ENCODE measurements around the gene ICAM4.
"Not testable (repeated sequence)": the region's sequence is repeated elsewhere in the genome, so short reads cannot be mapped to it uniquely, and the experiment has no call there.

The ICAM4 gene

DNA sequence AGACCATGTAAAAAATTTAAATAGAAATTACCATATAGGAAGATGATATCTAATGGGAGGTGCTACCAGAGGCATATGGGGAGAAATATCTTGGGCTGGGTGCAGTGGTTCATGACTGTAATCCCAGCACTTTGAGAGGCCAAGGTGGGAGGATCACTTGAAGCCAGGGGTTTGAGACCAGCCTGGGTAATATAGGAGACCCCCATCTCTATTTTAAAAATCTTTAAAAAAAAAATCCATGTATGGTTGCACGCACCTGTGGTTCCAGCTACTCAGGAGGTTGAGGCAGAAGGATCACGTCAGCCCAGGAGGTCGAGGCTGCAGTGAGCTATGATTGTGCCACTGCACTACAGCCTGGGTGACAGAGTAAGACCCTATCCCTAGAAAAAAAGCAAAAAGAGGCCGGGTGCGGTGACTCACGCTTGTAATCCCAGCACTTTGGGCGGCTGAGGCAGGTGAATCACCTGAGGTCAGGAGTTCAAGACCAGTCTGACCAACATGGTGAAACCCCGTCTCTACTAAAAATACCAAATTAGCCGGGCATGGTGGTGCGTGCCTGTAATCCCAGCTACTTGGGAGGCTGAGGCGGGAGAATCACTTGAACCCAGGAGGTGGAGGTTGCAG, 44.8 kb upstream of the ICAM4 start:
- not testable (repeated sequence) for H3K27ac ChIP-seq (ENCODE audit: low read length, poor library complexity, severe bottlenecking); H3K9me3 ChIP-seq (ENCODE audit: control insufficient read depth, low read length); H3K4me1 ChIP-seq (ENCODE audit: control insufficient read depth, insufficient read depth, low read depth, low read length); H3K14ac ChIP-seq (ENCODE audit: low read length in 2 of 2); H2BK5ac ChIP-seq (ENCODE audit: low read depth, low read length, poor library complexity, severe bottlenecking); H2BK120ac ChIP-seq (ENCODE audit: low read depth, low read length); H4K91ac ChIP-seq (ENCODE audit: low read length); H2AFZ ChIP-seq (ENCODE audit: low read depth, low read length); H2BK15ac ChIP-seq (ENCODE audit: low read depth, poor library complexity, severe bottlenecking); H4K8ac ChIP-seq (ENCODE audit: low read length); H3K36me3 ChIP-seq (ENCODE audit: control insufficient read depth in 1 of 2, insufficient read depth in 2 of 2, low read depth in 1 of 2, low read length in 2 of 2); H3K4me2 ChIP-seq (ENCODE audit: low read length, poor library complexity, severe bottlenecking); H3K79me1 ChIP-seq (replicated peaks; ENCODE audit: low read length, poor library complexity, severe bottlenecking); H3K4me3 ChIP-seq (ENCODE audit: insufficient read depth in 1 of 2, low read depth in 1 of 2, low read length in 2 of 2); H3K23ac ChIP-seq (ENCODE audit: low read length in 2 of 2); DNase-seq; H3K18ac ChIP-seq (ENCODE audit: low read depth in 1 of 2, low read length in 2 of 2); H3K4ac ChIP-seq (ENCODE audit: low read depth in 1 of 2, low read length in 2 of 2); H3K9ac ChIP-seq (ENCODE audit: low read length); H2AK5ac ChIP-seq (ENCODE audit: low read length, severe bottlenecking); H2BK12ac ChIP-seq (ENCODE audit: low read length in 2 of 2); H3K27me3 ChIP-seq (ENCODE audit: control insufficient read depth in 1 of 2, insufficient read depth in 1 of 2, low read length in 2 of 2)
- 96% methylated on average over 10 of the region's 11 CpGs for WGBS

DNA sequence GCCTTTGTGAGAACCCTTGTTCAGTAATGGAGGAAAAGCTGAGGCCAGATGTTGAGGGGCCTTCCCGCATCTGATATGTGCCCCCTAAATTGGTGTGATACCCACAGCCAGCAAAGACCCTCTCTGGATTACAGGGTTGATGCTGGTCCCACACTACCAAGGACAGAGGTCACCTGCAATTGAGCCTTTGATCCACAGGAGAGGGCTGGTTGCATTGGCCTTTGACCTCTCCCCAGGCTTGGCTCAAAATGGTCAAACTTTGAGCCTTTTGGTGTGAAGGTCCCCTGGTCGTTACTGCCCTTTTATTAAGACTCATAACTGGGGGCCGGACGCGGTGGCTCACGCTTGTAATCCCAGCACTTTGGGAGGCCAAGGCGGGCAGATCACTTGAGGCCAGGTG, 43.1 kb upstream of the ICAM4 start:
- Histone ChIP-seq H3K4me2 (ENCODE audit: low read length, poor library complexity, severe bottlenecking) (no peak overlapping the region), H4K8ac (ENCODE audit: low read length) (no peak overlapping the region), H3K9ac (ENCODE audit: low read length) (no peak overlapping the region), H3K36me3 (ENCODE audit: control insufficient read depth in 1 of 2, insufficient read depth in 2 of 2, low read depth in 1 of 2, low read length in 2 of 2) (no peaks in the 10 kb centered on the region), H3K4me1 (ENCODE audit: control insufficient read depth, insufficient read depth, low read depth, low read length) (peaks cover 5% of the 10 kb centered on the region), H3K18ac (ENCODE audit: low read depth in 1 of 2, low read length in 2 of 2) (no peak overlapping the region), H2AFZ (ENCODE audit: low read depth, low read length) (no peak overlapping the region), H2BK12ac (ENCODE audit: low read length in 2 of 2) (no peak overlapping the region), H2AK5ac (ENCODE audit: low read length, severe bottlenecking) (no peak overlapping the region), H3K27ac (ENCODE audit: low read length, poor library complexity, severe bottlenecking) (no peak overlapping the region), H3K4ac (ENCODE audit: low read depth in 1 of 2, low read length in 2 of 2) (no peak overlapping the region), H3K23ac (ENCODE audit: low read length in 2 of 2) (no peak overlapping the region), H3K4me3 (ENCODE audit: insufficient read depth in 1 of 2, low read depth in 1 of 2, low read length in 2 of 2) (no peak overlapping the region), H3K79me1 (replicated peaks; ENCODE audit: low read length, poor library complexity, severe bottlenecking) (no peaks in the 10 kb centered on the region), H3K14ac (ENCODE audit: low read length in 2 of 2) (no peak overlapping the region), H2BK15ac (ENCODE audit: low read depth, poor library complexity, severe bottlenecking) (no peak overlapping the region), H3K9me3 (ENCODE audit: control insufficient read depth, low read length) (no peaks in the 10 kb centered on the region), H2BK120ac (ENCODE audit: low read depth, low read length) (no peak overlapping the region), H3K27me3 (ENCODE audit: control insufficient read depth in 1 of 2, insufficient read depth in 1 of 2, low read length in 2 of 2) (no peaks in the 10 kb centered on the region), H4K91ac (ENCODE audit: low read length) (no peak overlapping the region), H2BK5ac (ENCODE audit: low read depth, low read length, poor library complexity, severe bottlenecking) (no peak overlapping the region)
- 95% methylated on average over 7 of the region's 7 CpGs for WGBS
- DNase-seq: no peak

DNA sequence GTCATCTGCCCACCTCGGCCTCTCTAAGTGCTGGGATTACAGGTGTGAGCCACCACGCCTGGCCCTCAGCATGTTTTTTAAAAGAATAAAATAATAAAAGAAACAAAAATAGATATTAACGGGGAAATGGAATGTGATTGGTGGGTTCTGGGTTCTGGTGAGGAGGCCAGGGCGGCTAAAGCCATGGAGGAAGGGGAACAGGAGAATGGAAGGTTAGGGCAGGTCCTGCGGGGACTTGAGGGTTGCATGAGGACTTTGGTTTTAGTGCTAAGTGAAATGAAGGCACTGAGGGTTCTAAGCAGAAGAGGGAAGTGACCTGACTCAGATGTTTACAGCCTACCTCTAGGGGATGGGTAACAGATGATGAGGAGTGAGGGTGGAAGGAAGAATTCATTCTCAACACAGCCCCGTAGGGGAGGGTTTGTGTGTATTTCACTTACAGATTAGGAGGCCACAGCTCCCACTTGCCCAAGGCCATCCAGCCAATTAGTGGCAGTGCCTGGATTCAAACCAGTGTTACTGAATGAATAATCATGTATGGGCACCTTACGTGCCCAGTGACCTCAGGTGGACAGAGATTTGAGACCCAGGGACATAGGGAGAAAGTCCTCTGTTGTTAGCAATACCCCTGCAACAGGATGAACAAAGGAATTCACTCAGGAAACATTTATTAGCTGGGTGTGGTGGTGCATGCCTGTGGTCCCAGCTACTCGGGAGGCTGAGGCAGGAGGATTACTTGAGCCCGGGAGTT, 41.4 kb upstream of the ICAM4 start:
- 85% methylated on average over 8 of the region's 9 CpGs for WGBS

GRCh38 chr19:10246511-10246910, 40.2 kb upstream of the ICAM4 start:
- H3K23ac ChIP-seq (ENCODE audit: low read length in 2 of 2): no peak overlapping the region
- no peak overlapping the region for H2BK15ac ChIP-seq (ENCODE audit: low read depth, poor library complexity, severe bottlenecking)
- peaks cover 7% of the 10 kb centered on the region for H3K4me1 ChIP-seq (ENCODE audit: control insufficient read depth, insufficient read depth, low read depth, low read length)
- no peaks in the 10 kb centered on the region for H3K9me3 ChIP-seq (ENCODE audit: control insufficient read depth, low read length)
- H3K36me3 ChIP-seq (ENCODE audit: control insufficient read depth in 1 of 2, insufficient read depth in 2 of 2, low read depth in 1 of 2, low read length in 2 of 2): no peaks in the 10 kb centered on the region
- no peak overlapping the region for H2BK5ac ChIP-seq (ENCODE audit: low read depth, low read length, poor library complexity, severe bottlenecking)
- no peaks in the 10 kb centered on the region for H3K27me3 ChIP-seq (ENCODE audit: control insufficient read depth in 1 of 2, insufficient read depth in 1 of 2, low read length in 2 of 2)
- H3K79me1 ChIP-seq (replicated peaks; ENCODE audit: low read length, poor library complexity, severe bottlenecking): peaks cover 4% of the 10 kb centered on the region
- no peak overlapping the region for H3K4me2 ChIP-seq (ENCODE audit: low read length, poor library complexity, severe bottlenecking)
- no peak overlapping the region for H2BK12ac ChIP-seq (ENCODE audit: low read length in 2 of 2)
- H3K27ac ChIP-seq (ENCODE audit: low read length, poor library complexity, severe bottlenecking): no peak overlapping the region
- no peak overlapping the region for H3K18ac ChIP-seq (ENCODE audit: low read depth in 1 of 2, low read length in 2 of 2)
- H4K91ac ChIP-seq (ENCODE audit: low read length): no peak overlapping the region
- no peak overlapping the region for H3K14ac ChIP-seq (ENCODE audit: low read length in 2 of 2)
- H2AFZ ChIP-seq (ENCODE audit: low read depth, low read length): no peak overlapping the region
- no peak overlapping the region for H2AK5ac ChIP-seq (ENCODE audit: low read length, severe bottlenecking)
- no peak overlapping the region for H2BK120ac ChIP-seq (ENCODE audit: low read depth, low read length)
- H3K4ac ChIP-seq (ENCODE audit: low read depth in 1 of 2, low read length in 2 of 2): no peak overlapping the region
- DNase-seq: no peak
- 95% methylated on average over 5 of the region's 6 CpGs for WGBS
- no peak overlapping the region for H3K9ac ChIP-seq (ENCODE audit: low read length)
- H3K4me3 ChIP-seq (ENCODE audit: insufficient read depth in 1 of 2, low read depth in 1 of 2, low read length in 2 of 2): no peak overlapping the region
- H4K8ac ChIP-seq (ENCODE audit: low read length): no peak overlapping the region

More for the DNA sequence above, 41.4 kb upstream of the ICAM4 start:
- Histone ChIP-seq H3K14ac (ENCODE audit: low read length in 2 of 2) (no peak overlapping the region), H3K4me1 (ENCODE audit: control insufficient read depth, insufficient read depth, low read depth, low read length) (peaks cover 5% of the 10 kb centered on the region), H3K27ac (ENCODE audit: low read length, poor library complexity, severe bottlenecking) (no peak overlapping the region), H2AK5ac (ENCODE audit: low read length, severe bottlenecking) (no peak overlapping the region), H2BK15ac (ENCODE audit: low read depth, poor library complexity, severe bottlenecking) (peak overlapping the region; percentile 69), H2BK120ac (ENCODE audit: low read depth, low read length) (no peak overlapping the region), H3K27me3 (ENCODE audit: control insufficient read depth in 1 of 2, insufficient read depth in 1 of 2, low read length in 2 of 2) (no peaks in the 10 kb centered on the region), H3K23ac (ENCODE audit: low read length in 2 of 2) (no peak overlapping the region), H4K91ac (ENCODE audit: low read length) (peak overlapping the region; percentile 39), H3K9me3 (ENCODE audit: control insufficient read depth, low read length) (no peaks in the 10 kb centered on the region), H3K79me1 (replicated peaks; ENCODE audit: low read length, poor library complexity, severe bottlenecking) (no peaks in the 10 kb centered on the region), H2AFZ (ENCODE audit: low read depth, low read length) (no peak overlapping the region), H3K18ac (ENCODE audit: low read depth in 1 of 2, low read length in 2 of 2) (no peak overlapping the region), H3K4me2 (ENCODE audit: low read length, poor library complexity, severe bottlenecking) (no peak overlapping the region), H3K9ac (ENCODE audit: low read length) (peak overlapping the region; percentile 26), H4K8ac (ENCODE audit: low read length) (no peak overlapping the region), H2BK12ac (ENCODE audit: low read length in 2 of 2) (no peak overlapping the region), H3K36me3 (ENCODE audit: control insufficient read depth in 1 of 2, insufficient read depth in 2 of 2, low read depth in 1 of 2, low read length in 2 of 2) (no peaks in the 10 kb centered on the region), H3K4ac (ENCODE audit: low read depth in 1 of 2, low read length in 2 of 2) (no peak overlapping the region), H2BK5ac (ENCODE audit: low read depth, low read length, poor library complexity, severe bottlenecking) (no peak overlapping the region), H3K4me3 (ENCODE audit: insufficient read depth in 1 of 2, low read depth in 1 of 2, low read length in 2 of 2) (no peak overlapping the region)
- DNase-seq: no peak
